ENCODE measurements around the gene CTDSPL. TPM values are rescaled to one million over a fixed set of nuclear protein-coding genes. Genes with fewer than 3 reads are reported as not detected.

The CTDSPL gene
- total and polyA plus RNA-seq, 7 donors: 2.7 to 24.6 (median 6.8) TPM

DNA sequence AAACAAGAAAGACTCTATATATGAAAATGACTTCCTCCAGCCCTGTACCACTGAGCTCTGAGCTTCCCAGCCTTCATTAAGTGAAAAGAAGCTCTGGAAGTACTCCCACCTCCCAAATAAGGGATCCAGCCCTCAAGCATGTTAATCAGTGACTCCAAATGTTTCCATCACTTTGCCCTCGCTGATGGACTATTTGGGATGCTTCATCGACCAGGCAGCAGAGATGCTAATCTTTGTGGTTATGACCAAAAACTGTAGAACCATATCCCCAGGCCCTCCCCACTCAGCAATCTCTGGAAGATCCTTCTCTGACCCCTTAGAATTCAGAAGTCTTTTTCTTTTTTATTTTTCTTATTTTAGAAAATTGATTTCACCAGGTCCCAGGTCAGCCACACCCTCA, 2.3 kb upstream of the CTDSPL start:
- no peak for DNase-seq
- no peaks in the 10 kb centered on the region for H3K9me3 ChIP-seq
- no peak overlapping the region for H3K4me3 ChIP-seq
- intact Hi-C loops (cut with DNase I): loop anchor here in 1 of 2 donors (10.0 kb wide), 1 partner anchor 145 kb away; no protein-coding TSS in a partner anchor
- ATAC-seq: no peak
- 79 to 94% (median 90%) methylated on average over 2 of the region's 2 CpGs for WGBS, 3 donors
- peaks cover 0 to 7% (median 1%) of the 10 kb centered on the region in 3 donors for H3K27me3 ChIP-seq (ENCODE audit: insufficient read depth in 3 of 3, low read length in 2 of 3)
- TF ChIP-seq, protein P1, sequence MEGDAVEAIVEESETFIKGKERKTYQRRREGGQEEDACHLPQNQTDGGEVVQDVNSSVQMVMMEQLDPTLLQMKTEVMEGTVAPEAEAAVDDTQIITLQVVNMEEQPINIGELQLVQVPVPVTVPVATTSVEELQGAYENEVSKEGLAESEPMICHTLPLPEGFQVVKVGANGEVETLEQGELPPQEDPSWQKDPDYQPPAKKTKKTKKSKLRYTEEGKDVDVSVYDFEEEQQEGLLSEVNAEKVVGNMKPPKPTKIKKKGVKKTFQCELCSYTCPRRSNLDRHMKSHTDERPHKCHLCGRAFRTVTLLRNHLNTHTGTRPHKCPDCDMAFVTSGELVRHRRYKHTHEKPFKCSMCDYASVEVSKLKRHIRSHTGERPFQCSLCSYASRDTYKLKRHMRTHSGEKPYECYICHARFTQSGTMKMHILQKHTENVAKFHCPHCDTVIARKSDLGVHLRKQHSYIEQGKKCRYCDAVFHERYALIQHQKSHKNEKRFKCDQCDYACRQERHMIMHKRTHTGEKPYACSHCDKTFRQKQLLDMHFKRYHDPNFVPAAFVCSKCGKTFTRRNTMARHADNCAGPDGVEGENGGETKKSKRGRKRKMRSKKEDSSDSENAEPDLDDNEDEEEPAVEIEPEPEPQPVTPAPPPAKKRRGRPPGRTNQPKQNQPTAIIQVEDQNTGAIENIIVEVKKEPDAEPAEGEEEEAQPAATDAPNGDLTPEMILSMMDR (IDR thresholded peaks at IDR 0.05): no peak
- H3K27ac ChIP-seq: peak overlapping the region; percentile 72
- no peaks in the 10 kb centered on the region for H3K36me3 ChIP-seq (ENCODE audit: insufficient read depth in 1 of 2, low read depth in 1 of 2)
- peaks cover 9% of the 10 kb centered on the region for H3K4me1 ChIP-seq

DNA sequence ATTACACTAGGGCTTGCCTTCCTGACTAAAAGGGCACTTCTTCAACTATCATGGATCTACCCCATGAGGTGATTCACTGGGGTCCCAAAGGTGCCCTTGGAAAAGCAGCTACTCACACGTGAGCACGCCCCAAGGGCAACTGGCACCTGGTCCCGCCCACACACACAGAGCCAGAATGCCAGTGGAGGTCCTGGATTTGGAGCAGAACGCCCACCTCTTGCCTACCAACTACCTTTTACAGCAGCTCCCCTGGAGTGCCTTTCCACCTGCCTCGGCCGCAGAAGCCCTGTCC, 1.8 kb upstream of the CTDSPL start:
- DNase-seq (no peak), ATAC-seq (no peak)
- H3K27me3 ChIP-seq (ENCODE audit: insufficient read depth in 3 of 3, low read length in 2 of 3): peaks cover 0 to 7% (median 1%) of the 10 kb centered on the region in 3 donors
- H3K4me3 ChIP-seq: no peak overlapping the region
- intact Hi-C loops (cut with DNase I): loop anchor here in 1 of 2 donors (10.0 kb wide), 1 partner anchor 145 kb away; no protein-coding TSS in a partner anchor
- H3K9me3 ChIP-seq: no peaks in the 10 kb centered on the region
- 86 to 92% (median 88%) methylated on average over 6 of the region's 6 CpGs for WGBS, 3 donors
- TF ChIP-seq, protein P1 (IDR thresholded peaks at IDR 0.05): no peak
- H3K36me3 ChIP-seq (ENCODE audit: insufficient read depth in 1 of 2, low read depth in 1 of 2): no peaks in the 10 kb centered on the region
- peaks cover 10% of the 10 kb centered on the region for H3K4me1 ChIP-seq
- H3K27ac ChIP-seq: peak overlapping the region; percentile 72

DNA sequence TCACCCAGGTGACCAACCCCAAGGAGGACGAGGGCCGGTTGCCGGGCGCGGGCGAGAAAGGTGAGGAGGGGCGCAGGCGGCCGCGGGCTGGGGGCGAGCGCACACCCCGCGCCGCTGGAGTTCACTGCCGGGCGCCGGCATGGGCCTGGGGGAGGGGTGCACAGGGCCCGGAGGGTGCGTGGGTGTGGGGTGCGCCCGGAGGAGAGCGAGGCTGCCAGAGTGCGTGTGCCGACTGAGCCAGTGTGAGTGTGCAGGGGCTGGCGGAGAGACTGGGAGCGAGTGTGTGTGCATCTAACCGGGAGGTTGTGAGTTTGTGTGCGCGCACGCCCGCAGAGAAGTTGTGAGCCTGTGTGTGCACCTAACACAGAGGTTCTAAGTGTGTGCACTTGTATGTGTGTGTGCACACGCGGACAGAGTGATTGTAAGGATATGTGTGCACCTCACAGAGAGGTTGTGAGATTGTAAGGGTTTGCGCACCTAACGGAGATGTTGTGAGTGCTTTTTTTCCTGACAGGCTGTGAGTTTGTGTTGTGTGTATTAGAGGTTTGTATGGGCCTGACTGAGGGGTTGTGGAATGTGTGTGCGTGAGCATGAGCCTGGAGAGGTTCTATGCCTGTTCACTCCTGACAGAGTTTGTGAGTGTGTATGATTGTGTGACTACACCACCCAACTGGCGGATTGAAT, 681 bp downstream of the CTDSPL start:
- intact Hi-C loops (cut with DNase I): no loop called here
- H3K27me3 ChIP-seq (ENCODE audit: insufficient read depth in 3 of 3, low read length in 2 of 3): peaks cover 0 to 7% (median 1%) of the 10 kb centered on the region in 3 donors
- H3K36me3 ChIP-seq (ENCODE audit: insufficient read depth in 1 of 2, low read depth in 1 of 2): no peaks in the 10 kb centered on the region
- peak in 1 of 4 donors; percentile 28 for ATAC-seq
- TF ChIP-seq, protein P1 (IDR thresholded peaks at IDR 0.05): no peak
- H3K4me1 ChIP-seq: peaks cover 10% of the 10 kb centered on the region
- H3K4me3 ChIP-seq: peak overlapping the region; percentile 70
- peak; percentile 62 to 63 for DNase-seq
- peak overlapping the region; percentile 30 for H3K27ac ChIP-seq
- 10 to 18% (median 15%) methylated on average over 24 to 38 of the region's 38 CpGs for WGBS, 3 donors
- H3K9me3 ChIP-seq: no peaks in the 10 kb centered on the region

DNA sequence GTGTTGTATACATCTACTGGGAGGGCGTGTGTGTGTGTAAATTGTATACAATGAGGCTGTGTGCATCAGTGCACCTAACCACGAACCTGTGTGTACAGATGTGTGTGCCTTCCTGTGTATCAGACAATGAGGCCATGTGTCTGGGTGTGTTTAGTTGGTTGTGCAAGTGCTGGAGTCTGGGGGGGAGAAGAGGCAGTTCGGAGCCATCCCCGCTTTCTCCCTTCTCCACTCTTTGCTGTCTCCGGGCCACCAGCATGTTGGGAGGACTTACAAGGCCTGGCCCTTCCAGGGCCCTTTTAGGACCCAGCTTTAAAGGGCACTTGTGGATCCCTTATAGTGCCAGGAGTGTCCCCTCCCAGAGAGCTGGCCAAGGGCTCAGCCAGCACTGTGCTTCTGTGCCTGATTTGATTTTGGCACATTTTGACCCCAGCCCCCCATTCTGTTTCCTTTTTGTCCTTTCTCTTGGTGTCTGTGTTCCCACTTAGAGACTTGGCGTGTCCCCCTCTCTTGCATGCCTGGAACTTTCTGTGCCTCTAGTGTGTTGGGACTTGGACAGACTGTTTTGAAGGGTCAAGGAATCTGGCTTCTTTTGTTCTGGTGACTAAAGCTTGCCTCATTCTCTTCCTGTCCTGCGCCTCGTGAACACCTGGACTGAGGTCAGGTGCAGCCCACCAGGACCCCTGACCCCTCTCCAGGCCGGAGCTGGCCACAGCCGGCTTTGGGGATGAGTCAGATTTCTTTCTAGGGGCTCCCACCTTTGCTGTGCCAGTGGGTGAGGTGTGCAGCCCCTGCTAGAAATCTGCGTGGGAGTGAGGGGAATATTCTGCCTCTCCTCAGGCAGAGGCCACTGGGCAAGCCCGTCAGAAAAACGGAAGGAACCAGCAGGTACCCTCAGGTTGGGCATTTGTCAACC, 1.5 kb downstream of the CTDSPL start:
- intact Hi-C loops (cut with DNase I): no loop called here
- Histone ChIP-seq H3K27ac (peak overlapping the region; percentile 30), H3K4me1 (peaks cover 10% of the 10 kb centered on the region), H3K9me3 (no peaks in the 10 kb centered on the region), H3K36me3 (ENCODE audit: insufficient read depth in 1 of 2, low read depth in 1 of 2) (no peaks in the 10 kb centered on the region), H3K4me3 (peak overlapping the region; percentile 70), H3K27me3 (ENCODE audit: insufficient read depth in 3 of 3, low read length in 2 of 3) (peaks cover 0 to 7% (median 1%) of the 10 kb centered on the region in 3 donors)
- DNase-seq (peak; percentile 29 to 69), ATAC-seq (peak in 1 of 4 donors; percentile 4)
- 37 to 51% (median 47%) methylated on average over 13 of the region's 13 CpGs for WGBS, 3 donors
- TF ChIP-seq, protein P1 (IDR thresholded peaks at IDR 0.05): no peak

Measured in psoas muscle (tissue), 8 donors.